ENCODE results near the gene METTL4. TPM values are rescaled to one million over a fixed set of nuclear protein-coding genes. Genes with fewer than 3 reads are reported as not detected.

Gene METTL4
- total RNA-seq, 1 donor from 2014 or later, result 9.8 TPM

DNA sequence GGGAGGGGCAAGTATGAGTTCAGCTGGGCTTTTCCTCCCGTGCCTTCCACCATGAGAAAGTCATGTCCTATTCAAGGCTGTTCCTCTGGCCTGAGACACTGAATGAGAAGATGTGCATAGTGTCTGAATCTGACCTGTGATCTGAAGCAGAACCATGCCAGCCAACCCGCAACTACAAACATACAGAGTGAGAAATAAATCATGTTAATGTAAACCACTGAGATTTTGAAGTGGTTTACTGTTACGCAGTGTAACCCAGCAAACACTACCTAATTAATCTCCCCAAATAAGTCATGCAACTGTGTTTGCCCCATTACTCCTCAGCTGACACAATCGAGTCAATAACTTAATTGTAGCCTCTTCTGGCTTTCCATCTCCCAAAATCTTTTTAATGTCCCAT lies 49.2 kb downstream of the METTL4 start:
- H3K4me3 Mint-ChIP-seq, result no peak overlapping the region

GRCh38 chr18:2518473-2518872 lies 52.8 kb downstream of the METTL4 start:
- Mint-ChIP-seq H3K36me3 (no peaks in the 10 kb centered on the region), H3K4me3 (peak overlapping the region; percentile 53), H3K27me3 (peaks cover 4% of the 10 kb centered on the region), H3K4me1 (ENCODE audit: unreplicated experiment) (peaks cover 16% of the 10 kb centered on the region), H3K27ac (peak overlapping the region; percentile 84), H3K9me3 (no peaks in the 10 kb centered on the region)
- DNase-seq (ENCODE audit: extremely low spot score, unreplicated experiment), result no peak
- TF ChIP-seq CTCF (conservative IDR thresholded peaks at IDR 0.05), result no peak

More for the DNA sequence above, 49.2 kb downstream of the METTL4 start:
- no peak overlapping the region for H3K27ac Mint-ChIP-seq
- H3K4me1 Mint-ChIP-seq (ENCODE audit: unreplicated experiment), result peaks cover 13% of the 10 kb centered on the region
- H3K9me3 Mint-ChIP-seq, result no peaks in the 10 kb centered on the region
- no peak for TF ChIP-seq CTCF (conservative IDR thresholded peaks at IDR 0.05)
- DNase-seq (ENCODE audit: extremely low spot score, unreplicated experiment), result no peak
- no peaks in the 10 kb centered on the region for H3K36me3 Mint-ChIP-seq
- peaks cover 4% of the 10 kb centered on the region for H3K27me3 Mint-ChIP-seq

DNA sequence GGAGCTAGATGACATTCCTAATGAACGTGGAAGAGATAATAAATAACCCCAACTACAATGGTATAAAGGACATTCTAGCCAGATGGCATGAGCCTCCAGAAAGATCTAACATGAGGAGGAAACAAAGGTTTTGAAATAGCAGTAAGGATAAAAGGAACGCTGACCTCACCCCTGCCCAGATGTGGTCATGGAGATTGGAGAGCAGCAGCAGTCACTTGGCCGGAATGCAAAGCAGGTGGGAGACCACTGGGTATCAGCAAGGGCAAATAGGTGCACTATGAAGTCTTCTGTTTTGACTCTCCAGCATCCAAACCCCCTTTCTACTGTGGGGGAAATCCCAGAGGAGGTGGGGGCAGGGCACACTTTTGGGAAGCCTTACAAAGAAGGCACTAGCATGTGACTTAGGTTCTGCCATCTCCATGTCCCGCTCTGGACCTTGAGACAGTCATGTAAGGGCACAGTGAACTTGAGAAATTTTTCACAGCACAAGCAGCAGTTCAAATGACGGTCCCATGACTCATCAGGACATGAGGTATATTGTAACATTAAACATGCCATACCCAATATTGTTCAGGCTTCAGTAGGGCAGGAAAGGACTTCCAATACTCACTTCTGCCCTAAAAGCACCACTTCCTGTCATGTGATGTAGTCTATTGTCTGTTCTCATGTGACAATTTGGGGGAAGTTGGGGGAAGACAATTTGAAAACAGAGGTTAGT lies 55.2 kb downstream of the METTL4 start:
- no peak for TF ChIP-seq CTCF (conservative IDR thresholded peaks at IDR 0.05)
- no peaks in the 10 kb centered on the region for H3K27me3 Mint-ChIP-seq
- no peak overlapping the region for H3K27ac Mint-ChIP-seq
- H3K4me3 Mint-ChIP-seq, result no peak overlapping the region
- H3K4me1 Mint-ChIP-seq (ENCODE audit: unreplicated experiment), result peaks cover 16% of the 10 kb centered on the region
- DNase-seq (ENCODE audit: extremely low spot score, unreplicated experiment), result no peak
- no peaks in the 10 kb centered on the region for H3K9me3 Mint-ChIP-seq
- H3K36me3 Mint-ChIP-seq, result no peaks in the 10 kb centered on the region

GRCh38 chr18:2515171-2515787 lies 56.0 kb downstream of the METTL4 start:
- no peaks in the 10 kb centered on the region for H3K27me3 Mint-ChIP-seq
- no peaks in the 10 kb centered on the region for H3K9me3 Mint-ChIP-seq
- no peak for TF ChIP-seq CTCF (conservative IDR thresholded peaks at IDR 0.05)
- no peak overlapping the region for H3K4me3 Mint-ChIP-seq
- no peaks in the 10 kb centered on the region for H3K36me3 Mint-ChIP-seq
- H3K27ac Mint-ChIP-seq, result no peak overlapping the region
- DNase-seq (ENCODE audit: extremely low spot score, unreplicated experiment), result no peak
- H3K4me1 Mint-ChIP-seq (ENCODE audit: unreplicated experiment), result peaks cover 16% of the 10 kb centered on the region

GRCh38 chr18:2513616-2514015 lies 57.7 kb downstream of the METTL4 start:
- Mint-ChIP-seq H3K4me1 (ENCODE audit: unreplicated experiment) (peaks cover 14% of the 10 kb centered on the region), H3K27me3 (no peaks in the 10 kb centered on the region), H3K9me3 (no peaks in the 10 kb centered on the region), H3K27ac (no peak overlapping the region), H3K36me3 (no peaks in the 10 kb centered on the region), H3K4me3 (no peak overlapping the region)
- TF ChIP-seq CTCF (conservative IDR thresholded peaks at IDR 0.05), result no peak
- no peak for DNase-seq (ENCODE audit: extremely low spot score, unreplicated experiment)

Measured in type B pancreatic cell (in vitro differentiated cells).